GM23248 (cell line): ENCODE data around the gene GFRA1.

Experiments used
- EZH2 ChIP-seq: fragments of 200-600 bp; sonication (generic); IDR thresholded peaks from 2 replicates; pipeline ENCODE4 v1.6.1; 2018; ENCODE audit warnings: antibody characterized with exemption, mild to moderate bottlenecking; ENCODE audit not compliant: insufficient read depth, poor library complexity, severe bottlenecking
- EZH2phosphoT487 ChIP-seq: fragments of 200-600 bp; sonication (generic); IDR thresholded peaks from 2 replicates; pipeline ENCODE4 v1.6.1; 2018; ENCODE audit warnings: antibody characterized with exemption, moderate library complexity, mild to moderate bottlenecking, low read depth; ENCODE audit not compliant: insufficient read depth

GRCh38 chr10:116150606-116151005 lies 122.4 kb downstream of the GFRA1 start:
- TF ChIP-seq EZH2phosphoT487 (no peak), EZH2 (no peak)
